ENCODE data around the gene FPR2. TPM values are rescaled to one million over a fixed set of nuclear protein-coding genes. Genes with fewer than 3 reads are reported as not detected.

FPR2 gene
- total RNA-seq, 1 donor from 2014 or later: 0.21 TPM

GRCh38 chr19:51808333-51808986, 47.5 kb downstream of the FPR2 start:
- no peak overlapping the region for H3K4me3 ChIP-seq
- H3K9me3 ChIP-seq: no peaks in the 10 kb centered on the region
- intact Hi-C loops (cut with DNase I): no loop called here
- TF ChIP-seq CTCF (IDR thresholded peaks at IDR 0.05): peak in 1 of 3 experiments; percentile 21
- no peak overlapping the region for H3K27ac ChIP-seq
- H3K4me1 ChIP-seq: no peaks in the 10 kb centered on the region
- no peaks in the 10 kb centered on the region for H3K27me3 ChIP-seq
- no peak for DNase-seq (ENCODE audit: low spot score in 2 of 2)
- H3K36me3 ChIP-seq: no peaks in the 10 kb centered on the region

- Histone ChIP-seq H3K36me3 (no peaks in the 10 kb centered on the region), H3K9me3 (no peaks in the 10 kb centered on the region), H3K27ac (no peak overlapping the region), H3K4me3 (no peak overlapping the region), H3K27me3 (no peaks in the 10 kb centered on the region), H3K4me1 (no peaks in the 10 kb centered on the region)
- no peak for TF ChIP-seq CTCF (IDR thresholded peaks at IDR 0.05)
- intact Hi-C loops (cut with DNase I): no loop called here
- DNase-seq (ENCODE audit: low spot score in 2 of 2): no peak
These were observed 48.8 kb downstream of the FPR2 start for GRCh38 chr19:51809787-51810186.

- Histone ChIP-seq H3K4me3 (no peak overlapping the region), H3K27ac (no peak overlapping the region)
These were observed 49.2 kb downstream of the FPR2 start for GRCh38 chr19:51810223-51810622.

GRCh38 chr19:51811344-51811743, 50.4 kb downstream of the FPR2 start:
- intact Hi-C loops (cut with DNase I): no loop called here
- no peak for TF ChIP-seq CTCF (IDR thresholded peaks at IDR 0.05)

More at GRCh38 chr19:51810223-51810622, 49.2 kb downstream of the FPR2 start:
- no peak for TF ChIP-seq CTCF (IDR thresholded peaks at IDR 0.05)
- no peaks in the 10 kb centered on the region for H3K4me1 ChIP-seq
- H3K27me3 ChIP-seq: no peaks in the 10 kb centered on the region
- no peaks in the 10 kb centered on the region for H3K36me3 ChIP-seq
- no peak for DNase-seq (ENCODE audit: low spot score in 2 of 2)
- no peaks in the 10 kb centered on the region for H3K9me3 ChIP-seq
- intact Hi-C loops (cut with DNase I): no loop called here

GRCh38 chr19:51815043-51815442, 54.1 kb downstream of the FPR2 start:
- no peak for DNase-seq (ENCODE audit: low spot score in 2 of 2)
- no peaks in the 10 kb centered on the region for H3K9me3 ChIP-seq
- H3K36me3 ChIP-seq: no peaks in the 10 kb centered on the region
- no peak overlapping the region for H3K4me3 ChIP-seq
- no peak overlapping the region for H3K27ac ChIP-seq
- intact Hi-C loops (cut with DNase I): no loop called here
- no peak for TF ChIP-seq CTCF (IDR thresholded peaks at IDR 0.05)
- no peaks in the 10 kb centered on the region for H3K4me1 ChIP-seq
- H3K27me3 ChIP-seq: no peaks in the 10 kb centered on the region

More at GRCh38 chr19:51811344-51811743, 50.4 kb downstream of the FPR2 start:
- Histone ChIP-seq H3K4me1 (no peaks in the 10 kb centered on the region), H3K36me3 (no peaks in the 10 kb centered on the region), H3K4me3 (no peak overlapping the region), H3K27ac (no peak overlapping the region), H3K9me3 (no peaks in the 10 kb centered on the region), H3K27me3 (no peaks in the 10 kb centered on the region)
- DNase-seq (ENCODE audit: low spot score in 2 of 2): peak; percentile 47 to 77

- Histone ChIP-seq H3K9me3 (no peaks in the 10 kb centered on the region), H3K27ac (no peak overlapping the region), H3K36me3 (no peaks in the 10 kb centered on the region), H3K4me1 (no peaks in the 10 kb centered on the region), H3K27me3 (no peaks in the 10 kb centered on the region), H3K4me3 (no peak overlapping the region)
- TF ChIP-seq CTCF (IDR thresholded peaks at IDR 0.05): no peak
- intact Hi-C loops (cut with DNase I): no loop called here
- no peak for DNase-seq (ENCODE audit: low spot score in 2 of 2)
These were observed 55.7 kb downstream of the FPR2 start for GRCh38 chr19:51816711-51817110.
